ENCODE data around the gene SAMD14.

DNA sequence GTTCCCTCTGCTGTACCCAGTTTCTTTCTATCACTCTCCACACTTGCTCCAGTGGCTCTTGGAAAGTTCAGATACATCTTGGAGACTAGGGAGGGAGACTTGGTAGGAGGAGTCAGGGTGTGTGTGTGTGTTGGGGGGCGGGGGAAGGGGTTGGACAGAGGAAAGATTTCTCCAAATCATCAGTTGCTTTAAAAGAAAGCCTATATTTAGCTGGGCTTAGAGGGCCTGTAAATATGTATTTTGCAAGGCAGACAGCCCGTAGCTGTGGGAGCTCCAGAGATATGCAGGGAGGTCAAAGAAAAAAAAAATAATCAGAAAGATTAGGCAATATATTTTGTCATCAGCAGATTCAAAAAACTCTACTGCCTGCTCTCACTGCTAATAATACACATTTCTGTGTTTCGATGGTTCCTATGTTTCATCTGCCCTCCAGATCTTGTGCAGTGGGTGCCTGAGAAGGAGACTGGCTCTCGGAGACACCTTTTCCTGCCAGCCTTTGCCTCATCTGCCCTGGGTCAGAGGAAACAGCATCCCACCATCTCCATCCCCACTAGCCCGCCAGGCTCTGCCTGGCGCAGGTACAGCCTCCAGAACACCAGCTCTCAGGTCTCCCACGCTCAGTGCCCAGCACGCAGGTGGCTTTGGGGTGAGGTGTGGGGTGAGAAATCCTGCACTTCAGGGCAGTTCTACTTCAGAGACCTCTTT, 25.3 kb upstream of the SAMD14 start:
- TF ChIP-seq, protein P1, sequence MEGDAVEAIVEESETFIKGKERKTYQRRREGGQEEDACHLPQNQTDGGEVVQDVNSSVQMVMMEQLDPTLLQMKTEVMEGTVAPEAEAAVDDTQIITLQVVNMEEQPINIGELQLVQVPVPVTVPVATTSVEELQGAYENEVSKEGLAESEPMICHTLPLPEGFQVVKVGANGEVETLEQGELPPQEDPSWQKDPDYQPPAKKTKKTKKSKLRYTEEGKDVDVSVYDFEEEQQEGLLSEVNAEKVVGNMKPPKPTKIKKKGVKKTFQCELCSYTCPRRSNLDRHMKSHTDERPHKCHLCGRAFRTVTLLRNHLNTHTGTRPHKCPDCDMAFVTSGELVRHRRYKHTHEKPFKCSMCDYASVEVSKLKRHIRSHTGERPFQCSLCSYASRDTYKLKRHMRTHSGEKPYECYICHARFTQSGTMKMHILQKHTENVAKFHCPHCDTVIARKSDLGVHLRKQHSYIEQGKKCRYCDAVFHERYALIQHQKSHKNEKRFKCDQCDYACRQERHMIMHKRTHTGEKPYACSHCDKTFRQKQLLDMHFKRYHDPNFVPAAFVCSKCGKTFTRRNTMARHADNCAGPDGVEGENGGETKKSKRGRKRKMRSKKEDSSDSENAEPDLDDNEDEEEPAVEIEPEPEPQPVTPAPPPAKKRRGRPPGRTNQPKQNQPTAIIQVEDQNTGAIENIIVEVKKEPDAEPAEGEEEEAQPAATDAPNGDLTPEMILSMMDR (IDR thresholded peaks at IDR 0.05) = no peak
- TF ChIP-seq HOXB13 (CRISPR knock-in tag; IDR thresholded peaks at IDR 0.05; ENCODE audit: low read depth) = no peak
- no peak for TF ChIP-seq CHD4 (IDR thresholded peaks at IDR 0.05; ENCODE audit: borderline replicate concordance)
- TF ChIP-seq RFX5 (IDR thresholded peaks at IDR 0.05) = no peak
- TF ChIP-seq, protein P2, sequence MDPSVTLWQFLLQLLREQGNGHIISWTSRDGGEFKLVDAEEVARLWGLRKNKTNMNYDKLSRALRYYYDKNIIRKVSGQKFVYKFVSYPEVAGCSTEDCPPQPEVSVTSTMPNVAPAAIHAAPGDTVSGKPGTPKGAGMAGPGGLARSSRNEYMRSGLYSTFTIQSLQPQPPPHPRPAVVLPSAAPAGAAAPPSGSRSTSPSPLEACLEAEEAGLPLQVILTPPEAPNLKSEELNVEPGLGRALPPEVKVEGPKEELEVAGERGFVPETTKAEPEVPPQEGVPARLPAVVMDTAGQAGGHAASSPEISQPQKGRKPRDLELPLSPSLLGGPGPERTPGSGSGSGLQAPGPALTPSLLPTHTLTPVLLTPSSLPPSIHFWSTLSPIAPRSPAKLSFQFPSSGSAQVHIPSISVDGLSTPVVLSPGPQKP (IDR thresholded peaks at IDR 0.05; ENCODE audit: low read depth, low read length) = no peak
- TF ChIP-seq ZSCAN20 (CRISPR knock-in tag; IDR thresholded peaks at IDR 0.05) = no peak
- no peak for TF ChIP-seq JUNB (IDR thresholded peaks at IDR 0.05)
- TF ChIP-seq, protein P3, sequence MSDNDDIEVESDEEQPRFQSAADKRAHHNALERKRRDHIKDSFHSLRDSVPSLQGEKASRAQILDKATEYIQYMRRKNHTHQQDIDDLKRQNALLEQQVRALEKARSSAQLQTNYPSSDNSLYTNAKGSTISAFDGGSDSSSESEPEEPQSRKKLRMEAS (IDR thresholded peaks at IDR 0.05) = no peak

Data from A549 (cell line).